Karpas-422 (cell line): Measurements from ENCODE around the gene CHEK2. TPM values are rescaled to one million over a fixed set of nuclear protein-coding genes. Genes with fewer than 3 reads are reported as not detected.
A peak's percentile ranks its signal among the peaks of the same experiment; 100 is the strongest.

Experiments used
- DNase-seq: peaks from one replicate; pipeline ENCODE4 v3.0.0-alpha.2; 2015
- H2AFZ ChIP-seq: fragments of 200-600 bp; sonication (generic); 2 replicates; pipeline ENCODE4 v1.6.1; 2014; ENCODE audit warnings: antibody characterized with exemption, low read length, mixed read lengths
- H3K27ac ChIP-seq: fragments of 200-600 bp; sonication (generic); 2 replicates; pipeline ENCODE4 v1.5.1; 2014; ENCODE audit warnings: mild to moderate bottlenecking, low read length, moderate library complexity
- H3K27me3 ChIP-seq: fragments of 200-600 bp; sonication (generic); 2 replicates; pipeline ENCODE4 v1.6.1; 2014; ENCODE audit warnings: low read length, mixed read lengths
- H3K36me3 ChIP-seq: fragments of 200-600 bp; sonication (generic); 2 replicates; pipeline ENCODE4 v1.6.1; 2014; ENCODE audit warnings: low read length, mixed read lengths; ENCODE audit not compliant: insufficient read depth
- H3K4me1 ChIP-seq: fragments of 200-600 bp; sonication (generic); 2 replicates; pipeline ENCODE4 v1.6.1; 2014; ENCODE audit warnings: mild to moderate bottlenecking, low read length, mixed read lengths
- H3K4me2 ChIP-seq: fragments of 200-600 bp; sonication (generic); 2 replicates; pipeline ENCODE4 v1.6.1; 2014; ENCODE audit warnings: low read length, low read depth, mild to moderate bottlenecking; ENCODE audit not compliant: poor library complexity, severe bottlenecking
- H3K4me3 ChIP-seq: fragments of 200-600 bp; sonication (generic); 2 replicates; pipeline ENCODE4 v1.5.1; 2014; ENCODE audit warnings: mild to moderate bottlenecking, antibody characterized with exemption, low read length, mixed read lengths
- H3K79me2 ChIP-seq: fragments of 200-600 bp; sonication (generic); 2 replicates; pipeline ENCODE4 v1.6.1; 2014; ENCODE audit warnings: mild to moderate bottlenecking, low read length, mixed read lengths
- H3K9ac ChIP-seq: fragments of 200-600 bp; sonication (generic); 2 replicates; pipeline ENCODE4 v1.6.0; 2014; ENCODE audit warnings: low read length
- H3K9me2 ChIP-seq: fragments of 200-600 bp; sonication (generic), shearing (Covaris generic); replicated peaks from 2 replicates; pipeline ENCODE4 v1.6.0; 2014; ENCODE audit warnings: mild to moderate bottlenecking, low read length, moderate library complexity; ENCODE audit not compliant: insufficient read depth
- H3K9me3 ChIP-seq: fragments of 300-700, 200-600 bp; sonication (generic); 2 replicates; pipeline ENCODE4 v1.6.1; 2014; ENCODE audit warnings: low read length, mixed read lengths
- H4K20me1 ChIP-seq: fragments of 200-600 bp; sonication (generic); 2 replicates; pipeline ENCODE4 v1.6.1; 2014; ENCODE audit warnings: mild to moderate bottlenecking, antibody characterized with exemption, low read length, low read depth; ENCODE audit not compliant: insufficient read depth
- total RNA-seq: library from RNA; depleted of rRNA; stranded (reverse); fragments of >200 nt; shearing (Covaris generic); gene quantifications from 2 replicates; pipeline ENCODE4 v1.2.3, GENCODE V29; 2014; ENCODE audit warnings: low replicate concordance

The CHEK2 gene
- total RNA-seq, 1 experiment from 2014 or later, result 36.2 TPM

GRCh38 chr22:28715611-28716010 lies 26.0 kb downstream of the CHEK2 start:
- Histone ChIP-seq H3K4me3 (no peak overlapping the region), H2AFZ (no peak overlapping the region), H3K9me2 (no peaks in the 10 kb centered on the region), H3K4me1 (no peaks in the 10 kb centered on the region), H3K36me3 (peaks cover 46% of the 10 kb centered on the region; the same call in 1 of the 2 replicates), H3K9me3 (no peaks in the 10 kb centered on the region), H3K4me2 (no peak overlapping the region), H3K27me3 (no peaks in the 10 kb centered on the region), H3K27ac (no peak overlapping the region), H4K20me1 (no peaks in the 10 kb centered on the region), H3K9ac (no peak overlapping the region), H3K79me2 (no peaks in the 10 kb centered on the region; the same call in 1 of the 2 replicates)
- DNase-seq, result no peak

- Histone ChIP-seq H3K36me3 (peaks cover 40% of the 10 kb centered on the region; the same call in 1 of the 2 replicates), H3K27ac (no peak overlapping the region), H2AFZ (no peak overlapping the region), H3K4me2 (no peak overlapping the region), H3K79me2 (no peaks in the 10 kb centered on the region; the same call in 1 of the 2 replicates), H3K4me3 (no peak overlapping the region), H3K9me3 (no peaks in the 10 kb centered on the region), H3K27me3 (no peaks in the 10 kb centered on the region), H3K4me1 (no peaks in the 10 kb centered on the region), H3K9ac (no peak overlapping the region), H3K9me2 (no peaks in the 10 kb centered on the region), H4K20me1 (no peaks in the 10 kb centered on the region)
- DNase-seq, result no peak
These were observed 27.5 kb downstream of the CHEK2 start for GRCh38 chr22:28714043-28714628.

GRCh38 chr22:28711820-28712777 lies 29.5 kb downstream of the CHEK2 start:
- peaks cover 5% of the 10 kb centered on the region for H3K4me1 ChIP-seq
- no peaks in the 10 kb centered on the region for H3K27me3 ChIP-seq
- no peaks in the 10 kb centered on the region for H3K9me2 ChIP-seq
- H3K36me3 ChIP-seq, result peaks cover 35% of the 10 kb centered on the region; the same call in 1 of the 2 replicates
- no peaks in the 10 kb centered on the region for H3K9me3 ChIP-seq
- H3K27ac ChIP-seq, result no peak overlapping the region
- no peaks in the 10 kb centered on the region; the same call in 1 of the 2 replicates for H3K79me2 ChIP-seq
- no peaks in the 10 kb centered on the region for H4K20me1 ChIP-seq
- no peak overlapping the region for H3K4me3 ChIP-seq
- no peak for DNase-seq
- H2AFZ ChIP-seq, result no peak overlapping the region
- H3K9ac ChIP-seq, result no peak overlapping the region
- H3K4me2 ChIP-seq, result no peak overlapping the region

GRCh38 chr22:28711341-28711740 lies 30.3 kb downstream of the CHEK2 start:
- H3K4me3 ChIP-seq, result no peak overlapping the region
- H3K4me2 ChIP-seq, result no peak overlapping the region
- no peak for DNase-seq
- no peaks in the 10 kb centered on the region for H4K20me1 ChIP-seq
- H3K27ac ChIP-seq, result no peak overlapping the region
- H3K36me3 ChIP-seq, result peaks cover 35% of the 10 kb centered on the region; the same call in 1 of the 2 replicates
- no peaks in the 10 kb centered on the region for H3K9me2 ChIP-seq
- no peaks in the 10 kb centered on the region for H3K9me3 ChIP-seq
- no peaks in the 10 kb centered on the region for H3K27me3 ChIP-seq
- H2AFZ ChIP-seq, result no peak overlapping the region
- H3K4me1 ChIP-seq, result peaks cover 8% of the 10 kb centered on the region
- H3K79me2 ChIP-seq, result no peaks in the 10 kb centered on the region
- no peak overlapping the region for H3K9ac ChIP-seq

GRCh38 chr22:28710576-28711191 lies 30.9 kb downstream of the CHEK2 start:
- H3K79me2 ChIP-seq, result no peaks in the 10 kb centered on the region
- no peak overlapping the region for H3K9ac ChIP-seq
- no peak overlapping the region for H3K4me2 ChIP-seq
- no peak overlapping the region for H2AFZ ChIP-seq
- no peak overlapping the region for H3K4me3 ChIP-seq
- H4K20me1 ChIP-seq, result no peaks in the 10 kb centered on the region
- no peak for DNase-seq
- H3K27ac ChIP-seq, result no peak overlapping the region
- no peaks in the 10 kb centered on the region for H3K9me3 ChIP-seq
- peaks cover 40% of the 10 kb centered on the region; the same call in 1 of the 2 replicates for H3K36me3 ChIP-seq
- H3K27me3 ChIP-seq, result no peaks in the 10 kb centered on the region
- H3K4me1 ChIP-seq, result peaks cover 8% of the 10 kb centered on the region
- H3K9me2 ChIP-seq, result no peaks in the 10 kb centered on the region

DNA sequence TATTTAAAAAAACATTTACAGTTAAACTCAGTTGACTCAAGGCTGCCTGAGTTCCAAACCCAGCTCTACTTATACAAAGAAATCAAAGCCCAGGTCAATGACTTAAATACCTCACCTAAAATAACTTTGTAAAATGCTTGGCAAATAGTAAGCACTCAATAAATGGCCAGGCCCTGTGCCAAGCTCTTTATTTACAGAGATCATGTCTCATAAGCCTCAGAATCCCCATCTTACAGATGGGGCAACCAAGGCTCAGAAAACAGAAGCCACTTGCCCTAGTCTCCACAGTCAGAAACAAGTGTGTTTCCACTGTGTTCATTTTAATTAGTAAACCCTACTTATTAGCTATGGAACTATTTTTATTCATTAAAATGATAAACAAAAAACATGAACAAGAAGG lies 31.5 kb downstream of the CHEK2 start:
- no peak overlapping the region for H3K27ac ChIP-seq
- peaks cover 40% of the 10 kb centered on the region; the same call in 1 of the 2 replicates for H3K36me3 ChIP-seq
- no peaks in the 10 kb centered on the region for H3K27me3 ChIP-seq
- no peaks in the 10 kb centered on the region for H3K79me2 ChIP-seq
- H3K4me1 ChIP-seq, result peaks cover 8% of the 10 kb centered on the region
- no peaks in the 10 kb centered on the region for H3K9me3 ChIP-seq
- no peak overlapping the region for H2AFZ ChIP-seq
- no peaks in the 10 kb centered on the region for H3K9me2 ChIP-seq
- H4K20me1 ChIP-seq, result no peaks in the 10 kb centered on the region
- no peak overlapping the region for H3K4me3 ChIP-seq
- H3K9ac ChIP-seq, result no peak overlapping the region
- H3K4me2 ChIP-seq, result no peak overlapping the region
- no peak for DNase-seq

- H3K27ac ChIP-seq, result no peak overlapping the region
- no peak overlapping the region for H2AFZ ChIP-seq
- H3K9ac ChIP-seq, result no peak overlapping the region
- no peak overlapping the region for H3K4me2 ChIP-seq
- no peaks in the 10 kb centered on the region for H3K79me2 ChIP-seq
- DNase-seq, result no peak
- no peak overlapping the region for H3K4me3 ChIP-seq
- H3K9me2 ChIP-seq, result no peaks in the 10 kb centered on the region
- peaks cover 38% of the 10 kb centered on the region for H3K36me3 ChIP-seq
- H4K20me1 ChIP-seq, result no peaks in the 10 kb centered on the region
- no peaks in the 10 kb centered on the region for H3K27me3 ChIP-seq
- H3K9me3 ChIP-seq, result no peaks in the 10 kb centered on the region
- peaks cover 8% of the 10 kb centered on the region for H3K4me1 ChIP-seq
These were observed 34.8 kb downstream of the CHEK2 start for GRCh38 chr22:28706845-28707244.

GRCh38 chr22:28703436-28703835 lies 38.2 kb downstream of the CHEK2 start:
- Histone ChIP-seq H3K9me3 (no peaks in the 10 kb centered on the region), H3K79me2 (no peaks in the 10 kb centered on the region), H4K20me1 (no peaks in the 10 kb centered on the region), H3K4me3 (no peak overlapping the region), H2AFZ (no peak overlapping the region), H3K9me2 (no peaks in the 10 kb centered on the region), H3K27me3 (no peaks in the 10 kb centered on the region), H3K27ac (no peak overlapping the region), H3K4me2 (no peak overlapping the region), H3K4me1 (peaks cover 8% of the 10 kb centered on the region), H3K36me3 (peaks cover 35% of the 10 kb centered on the region), H3K9ac (no peak overlapping the region)
- peak; percentile 31 for DNase-seq
